Esophagus muscularis mucosa (tissue), 4 donors: ENCODE data around the gene MEFV. TPM values are rescaled to one million over a fixed set of nuclear protein-coding genes. Genes with fewer than 3 reads are reported as not detected.
"Not testable (repeated sequence)": the region's sequence is repeated elsewhere in the genome, so short reads cannot be mapped to it uniquely, and the experiment has no call there.

Source experiments
- DNase-seq: peaks from one replicate; pipeline ENCODE4 v3.0.0-alpha.2; 2017; ENCODE audit errors: extremely low spot score
- H3K27ac ChIP-seq, 4 donors: fragments of 200-600 bp; sonication (generic); replicated peaks in 1 of 4; 1 replicate in 3 of 4; 2 replicates in 1 of 4; pipeline ENCODE4 v1.5.1; 2016 to 2019; ENCODE audit warnings: mild to moderate bottlenecking in 1 of 4
- H3K27me3 ChIP-seq, 4 donors: fragments of 200-600 bp; sonication (generic); one replicate each; pipeline versions ENCODE4 v1.5.1 to v1.6.0; 2016 to 2019
- H3K36me3 ChIP-seq, 4 donors: fragments of 200-600 bp; sonication (generic); one replicate each; pipeline ENCODE4 v1.5.1; 2016 to 2019
- H3K4me1 ChIP-seq, 4 donors: fragments of 200-600 bp; sonication (generic); one replicate each; pipeline ENCODE4 v1.5.1; 2016 to 2019
- H3K4me3 ChIP-seq, 4 donors: fragments of 200-600 bp; sonication (generic); 1 replicate in 2 of 4; 2 replicates in 2 of 4; pipeline ENCODE4 v1.5.1; 2016 to 2019; ENCODE audit warnings: mild to moderate bottlenecking in 4 of 4, moderate library complexity in 1 of 4
- H3K9me3 ChIP-seq, 4 donors: fragments of 200-600 bp; sonication (generic); 1 replicate in 3 of 4; 2 replicates in 1 of 4; pipeline ENCODE4 v1.5.1; 2016 to 2019
- EP300 ChIP-seq: sonication (generic); formaldehyde crosslinking; IDR thresholded peaks from one replicate; pipeline ENCODE4 v1.6.1; 2017; ENCODE audit warnings: antibody characterized with exemption
- POLR2A ChIP-seq: fragments of 450-650 bp; IDR thresholded peaks from one replicate; pipeline ENCODE4 v1.6.1; 2017; ENCODE audit warnings: antibody characterized with exemption, moderate library complexity, mild to moderate bottlenecking, low read depth
- POLR2AphosphoS5 ChIP-seq, 2 donors: sonication (generic); formaldehyde crosslinking; IDR thresholded peaks; one replicate each; pipeline ENCODE4 v1.6.1; 2017; ENCODE audit warnings: antibody characterized with exemption in 2 of 2
- WGBS: methylation state at CpG from one replicate; pipeline ENCODE4 v1.1.5; 2018; 5-methylcytosine and 5-hydroxymethylcytosine counted together
- intact Hi-C: fragments of 100-400 bp; cut with DNase I; formaldehyde crosslinking; loops from one replicate; pipeline ENCODE4 v1.15.1; 2023
- total RNA-seq, 4 donors: library from RNA; depleted of rRNA; stranded (reverse); fragments of >200 nt; gene quantifications; one replicate each; pipeline versions ENCODE4 v1.1.0 to v1.2.1, GENCODE V29; 2016
- TF ChIP-seq, protein P1 (sequence below), 3 experiments: fragments of 200-600 bp in 2 of 3; fragments of 450-650 bp in 1 of 3; sonication (generic) in 2 of 3; IDR thresholded peaks; one replicate each; pipeline ENCODE4 v1.5.1; 2017 to 2019; ENCODE audit warnings: antibody characterized with exemption in 3 of 3, mild to moderate bottlenecking in 2 of 3, moderate library complexity in 1 of 3

The MEFV gene
- total RNA-seq, 4 donors from 2014 or later = 1.2 to 4.0 (median 1.5) TPM

DNA sequence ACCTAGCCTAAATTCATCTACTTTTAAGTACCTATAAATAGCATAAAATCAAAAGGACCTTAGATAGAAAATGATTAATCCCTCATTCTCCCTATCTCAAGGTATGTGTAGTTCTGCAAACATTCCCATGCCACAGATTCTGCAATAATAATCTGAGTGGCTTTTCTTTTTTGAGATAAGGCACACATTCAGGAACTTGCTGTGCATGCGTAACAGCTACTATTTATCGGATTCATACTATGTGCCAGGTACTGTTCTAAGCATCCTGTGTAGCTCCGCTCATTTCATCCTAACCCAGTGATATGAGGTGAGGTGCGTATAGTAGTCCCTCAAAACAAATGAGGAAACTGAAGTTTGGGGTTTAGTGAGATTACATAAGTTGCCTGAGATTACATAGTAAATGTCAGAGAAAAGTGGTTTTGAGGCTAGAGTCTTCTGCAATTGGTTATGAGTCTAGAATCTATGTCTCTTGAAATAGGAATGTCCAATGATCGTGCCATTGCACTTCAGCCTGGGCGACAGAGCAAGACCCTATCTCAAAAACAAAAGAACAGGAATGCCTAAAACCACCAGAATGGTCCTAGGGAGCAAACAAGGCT, 24.9 kb upstream of the MEFV start:
- no peak overlapping the region for H3K27ac ChIP-seq
- intact Hi-C loops = loop anchor here (5.0 kb wide), 2 partner anchors 44 to 121 kb away; partner anchors contain the start of genes ZNF174, ZNF200 and ZSCAN32

DNA sequence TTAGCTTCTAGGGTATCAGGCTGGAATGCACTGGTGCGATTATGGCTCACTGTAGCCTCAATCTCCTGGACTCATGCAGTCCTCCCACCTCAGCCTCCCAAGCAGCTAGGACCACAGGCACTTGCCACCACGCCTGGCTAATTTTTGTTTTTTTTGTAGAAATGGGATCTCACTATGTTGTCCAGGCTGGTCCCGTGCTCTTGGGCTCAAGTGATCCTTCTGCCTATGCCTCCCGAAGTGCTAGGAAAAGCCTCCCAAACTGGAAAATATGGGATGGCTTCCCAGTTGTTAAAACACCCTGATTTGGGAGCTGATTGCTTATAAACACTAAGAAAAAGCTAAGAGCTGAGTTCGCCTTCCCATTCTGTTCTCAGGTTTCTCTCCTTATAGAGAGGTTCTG, 20.2 kb upstream of the MEFV start:
- Histone ChIP-seq H3K9me3 (no peaks in the 10 kb centered on the region), H3K36me3 (no peaks in the 10 kb centered on the region), H3K27me3 (no peaks in the 10 kb centered on the region), H3K4me3 (no peak overlapping the region), H3K4me1 (peaks cover 0 to 1% (median 1%) of the 10 kb centered on the region in 4 donors), H3K27ac (no peak overlapping the region)
- no peak for DNase-seq
- WGBS = 81% methylated on average over 5 of the region's 5 CpGs
- intact Hi-C loops = no loop called here
- TF ChIP-seq, protein P1, sequence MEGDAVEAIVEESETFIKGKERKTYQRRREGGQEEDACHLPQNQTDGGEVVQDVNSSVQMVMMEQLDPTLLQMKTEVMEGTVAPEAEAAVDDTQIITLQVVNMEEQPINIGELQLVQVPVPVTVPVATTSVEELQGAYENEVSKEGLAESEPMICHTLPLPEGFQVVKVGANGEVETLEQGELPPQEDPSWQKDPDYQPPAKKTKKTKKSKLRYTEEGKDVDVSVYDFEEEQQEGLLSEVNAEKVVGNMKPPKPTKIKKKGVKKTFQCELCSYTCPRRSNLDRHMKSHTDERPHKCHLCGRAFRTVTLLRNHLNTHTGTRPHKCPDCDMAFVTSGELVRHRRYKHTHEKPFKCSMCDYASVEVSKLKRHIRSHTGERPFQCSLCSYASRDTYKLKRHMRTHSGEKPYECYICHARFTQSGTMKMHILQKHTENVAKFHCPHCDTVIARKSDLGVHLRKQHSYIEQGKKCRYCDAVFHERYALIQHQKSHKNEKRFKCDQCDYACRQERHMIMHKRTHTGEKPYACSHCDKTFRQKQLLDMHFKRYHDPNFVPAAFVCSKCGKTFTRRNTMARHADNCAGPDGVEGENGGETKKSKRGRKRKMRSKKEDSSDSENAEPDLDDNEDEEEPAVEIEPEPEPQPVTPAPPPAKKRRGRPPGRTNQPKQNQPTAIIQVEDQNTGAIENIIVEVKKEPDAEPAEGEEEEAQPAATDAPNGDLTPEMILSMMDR (IDR thresholded peaks at IDR 0.05) = no peak
- TF ChIP-seq POLR2AphosphoS5 (IDR thresholded peaks at IDR 0.05) (peak in 1 of 2 donors; percentile 10), EP300 (no peak), POLR2A (no peak)

More for the DNA sequence above, 24.9 kb upstream of the MEFV start:
- H3K36me3 ChIP-seq = peaks cover 8 to 17% (median 13%) of the 10 kb centered on the region in 4 donors
- H3K9me3 ChIP-seq = peaks cover 0 to 13% (median 8%) of the 10 kb centered on the region in 4 donors
- H3K4me3 ChIP-seq = no peak overlapping the region
- WGBS = 87% methylated on average over 6 of the region's 6 CpGs
- no peak for DNase-seq
- no peaks in the 10 kb centered on the region for H3K27me3 ChIP-seq
- no peak for TF ChIP-seq POLR2A
- TF ChIP-seq, protein P1 (IDR thresholded peaks at IDR 0.05) = no peak
- TF ChIP-seq POLR2AphosphoS5 (IDR thresholded peaks at IDR 0.05) = no peak
- TF ChIP-seq EP300 = no peak
- peaks cover 21 to 35% (median 35%) of the 10 kb centered on the region in 4 donors for H3K4me1 ChIP-seq

DNA sequence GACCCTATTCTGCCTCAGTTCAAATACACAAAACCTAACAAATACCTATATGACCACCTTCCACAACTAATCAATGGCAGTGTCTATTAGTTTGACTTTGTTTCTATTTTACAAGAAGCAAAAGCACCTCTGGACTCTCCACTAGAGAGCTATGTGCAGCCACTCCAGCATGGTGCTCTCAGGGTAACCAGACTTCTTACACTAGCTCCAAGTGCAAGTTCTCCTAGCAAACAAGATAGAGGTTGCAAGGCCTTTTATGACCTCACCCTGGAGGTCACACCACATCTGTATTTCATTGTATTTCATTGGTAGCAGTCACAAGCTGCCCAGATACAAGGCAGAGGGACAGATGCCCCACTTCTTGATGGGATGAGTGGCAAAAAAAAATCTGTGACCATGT, 18.5 kb upstream of the MEFV start:
- TF ChIP-seq POLR2A = no peak
- TF ChIP-seq, protein P1 (IDR thresholded peaks at IDR 0.05) = no peak
- no peak for TF ChIP-seq EP300
- no peak for TF ChIP-seq POLR2AphosphoS5 (IDR thresholded peaks at IDR 0.05)
- no peak for DNase-seq
- intact Hi-C loops = no loop called here
- no peaks in the 10 kb centered on the region for H3K9me3 ChIP-seq
- H3K4me1 ChIP-seq = no peaks in the 10 kb centered on the region
- no peak overlapping the region for H3K4me3 ChIP-seq
- no peak overlapping the region for H3K27ac ChIP-seq
- no peaks in the 10 kb centered on the region for H3K36me3 ChIP-seq
- H3K27me3 ChIP-seq = no peaks in the 10 kb centered on the region

DNA sequence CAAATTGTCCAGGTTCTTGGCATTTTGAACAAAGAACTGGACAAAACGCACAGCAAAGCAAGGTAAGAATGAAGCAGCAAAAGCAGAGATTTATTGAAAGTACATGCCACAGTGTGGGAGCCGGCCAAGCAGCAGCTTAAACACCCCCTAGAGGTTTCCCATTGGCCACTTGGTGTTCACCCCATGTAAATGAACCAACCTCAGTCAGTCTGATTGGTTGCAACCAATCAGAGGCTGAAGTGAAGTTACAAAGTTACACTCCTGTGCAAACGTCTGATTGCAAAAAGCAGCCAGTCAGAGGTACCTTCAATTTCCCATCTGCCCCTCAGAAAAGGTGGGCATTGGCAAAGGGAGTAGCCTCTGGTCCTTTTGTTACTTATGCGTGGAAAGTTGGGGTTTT, 18.1 kb upstream of the MEFV start:
- DNase-seq = no peak
- Histone ChIP-seq H3K4me1 (no peaks in the 10 kb centered on the region), H3K27ac (no peak overlapping the region), H3K4me3 (no peak overlapping the region), H3K27me3 (no peaks in the 10 kb centered on the region), H3K36me3 (peaks cover 0 to 3% (median 1%) of the 10 kb centered on the region in 4 donors), H3K9me3 (no peaks in the 10 kb centered on the region)
- intact Hi-C loops = no loop called here
- TF ChIP-seq, protein P1 (IDR thresholded peaks at IDR 0.05) = no peak
- TF ChIP-seq EP300 (no peak), POLR2AphosphoS5 (IDR thresholded peaks at IDR 0.05) (no peak), POLR2A (no peak)
- 50% methylated on average over 4 of the region's 4 CpGs for WGBS

DNA sequence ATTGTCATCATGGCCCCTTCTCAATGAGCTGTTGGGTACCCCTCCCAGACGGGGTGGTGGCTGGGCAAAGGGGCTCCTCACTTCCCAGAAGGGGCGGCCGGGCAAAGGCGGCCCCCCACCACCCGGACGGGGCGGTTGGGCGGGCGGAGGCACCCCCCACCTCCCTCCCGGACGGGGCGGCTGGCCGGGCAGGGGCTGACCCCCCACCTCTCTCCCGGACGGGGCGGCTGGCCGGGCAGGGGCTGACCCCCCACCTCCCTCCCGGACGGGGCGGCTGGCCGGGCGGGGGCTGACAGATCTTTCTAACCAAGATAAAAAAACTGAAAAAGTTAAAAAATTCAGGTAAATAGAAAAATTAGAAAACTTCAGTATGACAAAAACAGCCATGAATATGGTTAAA, 14.8 kb upstream of the MEFV start:
- H3K27ac ChIP-seq, intact Hi-C loops, H3K27me3 ChIP-seq, DNase-seq, H3K4me3 ChIP-seq: not testable (repeated sequence)
- peaks cover 0 to 34% (median 23%) of the 10 kb centered on the region in 4 donors for H3K36me3 ChIP-seq
- peaks cover 0 to 14% (median 1%) of the 10 kb centered on the region in 4 donors for H3K9me3 ChIP-seq
- WGBS = 91% methylated on average over 21 of the region's 22 CpGs
- H3K4me1 ChIP-seq = peaks cover 0 to 12% (median 5%) of the 10 kb centered on the region in 4 donors

DNA sequence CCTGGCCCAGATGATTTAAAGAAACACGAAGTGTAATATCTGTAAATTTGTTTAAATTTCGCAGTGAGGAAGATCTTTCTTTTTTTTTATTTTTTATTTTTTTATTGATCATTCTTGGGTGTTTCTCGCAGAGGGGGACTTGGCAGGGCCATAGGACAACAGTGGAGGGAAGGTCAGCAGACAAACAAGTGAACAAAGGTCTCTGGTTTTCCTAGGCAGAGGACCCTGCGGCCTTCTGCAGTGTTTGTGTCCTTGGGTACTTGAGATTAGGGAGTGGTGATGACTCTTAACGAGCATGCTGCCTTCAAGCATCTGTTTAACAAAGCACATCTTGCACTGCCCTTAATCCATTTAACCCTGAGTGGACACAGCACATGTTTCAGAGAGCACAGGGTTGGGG, 14.3 kb upstream of the MEFV start:
- 88% methylated on average over 5 of the region's 5 CpGs for WGBS
- intact Hi-C loops, H3K4me3 ChIP-seq, DNase-seq, H3K27ac ChIP-seq, H3K27me3 ChIP-seq: not testable (repeated sequence)
- H3K9me3 ChIP-seq = peaks cover 0 to 19% (median 1%) of the 10 kb centered on the region in 4 donors
- peaks cover under 1 to 13% (median 9%) of the 10 kb centered on the region in 4 donors for H3K4me1 ChIP-seq
- H3K36me3 ChIP-seq = peaks cover 0 to 40% (median 25%) of the 10 kb centered on the region in 4 donors
